ENCODE measurements around the gene RAB6D. TPM values are rescaled to one million over a fixed set of nuclear protein-coding genes. Genes with fewer than 3 reads are reported as not detected.
"Not testable (repeated sequence)": the region's sequence is repeated elsewhere in the genome, so short reads cannot be mapped to it uniquely, and the experiment has no call there.

Gene RAB6D
- total RNA-seq, 1 donor from 2014 or later = not detected

- intact Hi-C loops (cut with micrococcal nuclease) = no loop called here
Observed at GRCh38 chr2:131366643-131367042, 2.7 kb upstream of the RAB6D start.

- intact Hi-C loops (cut with micrococcal nuclease) = no loop called here
Observed at GRCh38 chr2:131365452-131365851, 1.5 kb upstream of the RAB6D start.

GRCh38 chr2:131363213-131363612, 755 bp downstream of the RAB6D start:
- intact Hi-C loops (cut with micrococcal nuclease) = not testable (repeated sequence)

- intact Hi-C loops (cut with micrococcal nuclease) = not testable (repeated sequence)
Observed at GRCh38 chr2:131361773-131362172, 2.2 kb downstream of the RAB6D start.

GRCh38 chr2:131353167-131353697, 10.7 kb downstream of the RAB6D start:
- intact Hi-C loops (cut with micrococcal nuclease) = not testable (repeated sequence)

GRCh38 chr2:131349021-131349420, 14.9 kb downstream of the RAB6D start:
- intact Hi-C loops (cut with micrococcal nuclease) = no loop called here

- intact Hi-C loops (cut with micrococcal nuclease) = not testable (repeated sequence)
Observed at GRCh38 chr2:131347035-131347434, 16.9 kb downstream of the RAB6D start.

- intact Hi-C loops (cut with micrococcal nuclease) = loop anchor here (5.0 kb wide), 1 partner anchor 187 kb away; no protein-coding TSS in a partner anchor
Observed at GRCh38 chr2:131339307-131339706, 24.7 kb downstream of the RAB6D start.

GRCh38 chr2:131335319-131335718, 28.6 kb downstream of the RAB6D start:
- intact Hi-C loops (cut with micrococcal nuclease) = loop anchor here (5.0 kb wide), 1 partner anchor 183 kb away; no protein-coding TSS in a partner anchor

GRCh38 chr2:131332709-131333108, 31.3 kb downstream of the RAB6D start:
- intact Hi-C loops (cut with micrococcal nuclease) = not testable (repeated sequence)

- intact Hi-C loops (cut with micrococcal nuclease) = not testable (repeated sequence)
Observed at GRCh38 chr2:131331000-131331399, 33.0 kb downstream of the RAB6D start.

GRCh38 chr2:131322209-131322608, 41.8 kb downstream of the RAB6D start:
- intact Hi-C loops (cut with micrococcal nuclease) = no loop called here

- intact Hi-C loops (cut with micrococcal nuclease) = not testable (repeated sequence)
Observed at GRCh38 chr2:131321344-131321743, 42.6 kb downstream of the RAB6D start.

GRCh38 chr2:131311001-131311400, 53.0 kb downstream of the RAB6D start:
- intact Hi-C loops (cut with micrococcal nuclease) = loop anchor here (2.0 kb wide), 1 partner anchor 156 kb away; no protein-coding TSS in a partner anchor

Other genes with a start within 250 kb of the RAB6D start
- 0.64 and 3.4 TPM in 2 replicates for gene POTEE, start 154.6 kb downstream of the RAB6D start, total RNA-seq
- not detected in 2 replicates for gene TUBA3D, start 112.0 kb upstream of the RAB6D start, total RNA-seq
- gene MZT2A, start 128.2 kb upstream of the RAB6D start, total RNA-seq = 130 and 143 TPM in 2 replicates
- gene CCDC74A, start 163.7 kb upstream of the RAB6D start, total RNA-seq = 1.9 and 2.8 TPM in 2 replicates